Daoy (cell line): ENCODE data around the gene TGIF1. TPM values are rescaled to one million over a fixed set of nuclear protein-coding genes. Genes with fewer than 3 reads are reported as not detected.
"Not testable (repeated sequence)": the region's sequence is repeated elsewhere in the genome, so short reads cannot be mapped to it uniquely, and the experiment has no call there.

Source experiments
- DNase-seq: peaks from one replicate; pipeline ENCODE4 v3.0.0-alpha.2; 2015; ENCODE audit warnings: low read depth
- total RNA-seq: library from RNA; depleted of rRNA; stranded (reverse); fragments of >200 nt; shearing (Covaris generic); gene quantifications from 2 replicates; pipeline ENCODE4 v1.2.3, GENCODE V29; 2014

TGIF1 gene
- total RNA-seq, 1 experiment from 2014 or later, result 48.0 TPM

GRCh38 chr18:3455907-3456685, 6.1 kb downstream of the TGIF1 start:
- no peak for DNase-seq

GRCh38 chr18:3456686-3457069, 6.7 kb downstream of the TGIF1 start:
- DNase-seq, result no peak

DNA sequence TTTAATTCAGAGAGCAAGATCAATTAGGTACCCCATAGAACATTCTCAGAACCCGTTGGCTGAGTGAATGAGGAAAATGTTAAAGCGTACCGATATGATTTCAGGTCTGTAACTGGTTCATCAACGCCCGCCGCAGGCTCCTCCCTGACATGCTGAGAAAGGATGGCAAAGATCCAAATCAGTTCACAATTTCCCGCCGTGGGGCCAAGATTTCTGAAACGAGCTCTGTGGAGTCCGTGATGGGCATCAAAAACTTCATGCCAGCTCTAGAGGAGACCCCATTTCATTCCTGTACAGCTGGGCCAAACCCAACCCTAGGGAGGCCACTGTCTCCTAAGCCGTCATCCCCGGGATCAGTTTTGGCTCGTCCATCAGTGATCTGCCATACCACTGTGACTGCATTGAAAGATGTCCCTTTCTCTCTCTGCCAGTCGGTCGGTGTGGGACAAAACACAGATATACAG, 7.3 kb downstream of the TGIF1 start:
- no peak for DNase-seq

DNA sequence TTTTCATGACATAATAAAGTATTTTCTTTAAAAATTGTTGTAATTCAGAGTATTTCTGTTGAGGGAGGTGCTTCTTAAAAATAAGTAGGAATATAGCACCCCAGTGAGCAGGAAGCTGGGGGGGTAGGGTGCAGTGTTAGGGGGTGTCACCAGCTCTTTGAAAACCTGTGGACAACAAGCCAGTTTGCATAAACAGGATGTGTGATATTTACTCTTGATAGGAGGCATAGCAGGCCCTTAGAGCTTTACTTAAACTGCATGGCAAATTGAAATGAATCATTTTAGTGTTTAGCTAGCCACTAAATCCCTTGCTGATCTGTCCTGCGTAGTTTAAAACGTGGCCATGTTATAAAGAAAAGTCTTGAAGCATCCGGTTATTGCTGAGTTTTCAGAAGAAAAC, 8.4 kb downstream of the TGIF1 start:
- DNase-seq, result no peak

GRCh38 chr18:3458952-3459853, 9.2 kb downstream of the TGIF1 start:
- DNase-seq, result no peak

DNA sequence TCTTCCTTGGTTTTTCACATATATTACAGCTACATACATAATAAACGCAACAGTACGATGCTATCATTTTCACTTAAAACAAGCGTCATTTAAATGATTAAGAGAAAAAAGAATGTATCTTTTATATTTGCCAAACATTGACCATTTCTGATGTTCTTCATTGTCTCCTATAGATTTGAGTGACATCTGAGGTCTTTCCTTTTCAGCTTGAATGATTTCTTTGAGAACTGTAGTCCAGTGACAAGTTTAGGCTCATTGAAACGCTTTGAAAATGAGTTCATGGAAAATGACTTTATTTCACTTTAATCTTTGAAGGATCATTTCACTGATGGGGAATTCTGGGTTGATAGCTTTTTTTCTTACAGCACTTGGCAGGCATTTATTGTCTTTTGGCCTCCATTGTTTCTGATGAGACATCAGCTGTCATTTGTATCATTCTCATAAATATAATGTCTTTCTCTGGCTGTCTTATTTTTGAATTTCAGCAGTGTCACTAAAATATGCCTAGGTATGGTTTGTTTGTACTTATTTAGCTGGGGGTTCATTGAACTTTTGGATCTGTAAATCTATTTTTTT, 10.9 kb downstream of the TGIF1 start:
- DNase-seq, result no peak

GRCh38 chr18:3461704-3462103, 11.7 kb downstream of the TGIF1 start:
- no peak for DNase-seq

GRCh38 chr18:3463051-3463450, 13.1 kb downstream of the TGIF1 start:
- no peak for DNase-seq

DNA sequence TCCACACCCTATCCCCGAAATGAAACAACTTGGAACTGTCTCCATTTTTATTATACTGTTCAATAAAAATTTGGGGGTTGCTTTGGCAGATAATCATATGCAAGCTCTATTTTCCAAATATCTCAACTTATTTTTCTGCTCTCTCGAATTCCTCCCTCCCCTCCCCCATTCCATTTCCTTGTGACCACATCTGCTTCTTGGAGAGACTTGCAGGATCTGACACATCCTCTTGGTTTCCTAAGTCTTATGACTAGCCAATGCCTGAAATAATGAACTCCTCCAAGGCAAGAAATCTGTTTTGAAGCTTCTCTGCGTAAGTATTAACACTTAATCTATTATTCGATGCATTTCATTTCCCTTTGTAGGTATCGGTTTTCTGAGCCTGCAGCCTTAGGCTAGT, 16.1 kb downstream of the TGIF1 start:
- DNase-seq, result peak; percentile 36

- DNase-seq, result no peak
Observed at GRCh38 chr18:3466872-3467271, 16.9 kb downstream of the TGIF1 start.

GRCh38 chr18:3468066-3468705, 18.2 kb downstream of the TGIF1 start:
- DNase-seq, result no peak

DNA sequence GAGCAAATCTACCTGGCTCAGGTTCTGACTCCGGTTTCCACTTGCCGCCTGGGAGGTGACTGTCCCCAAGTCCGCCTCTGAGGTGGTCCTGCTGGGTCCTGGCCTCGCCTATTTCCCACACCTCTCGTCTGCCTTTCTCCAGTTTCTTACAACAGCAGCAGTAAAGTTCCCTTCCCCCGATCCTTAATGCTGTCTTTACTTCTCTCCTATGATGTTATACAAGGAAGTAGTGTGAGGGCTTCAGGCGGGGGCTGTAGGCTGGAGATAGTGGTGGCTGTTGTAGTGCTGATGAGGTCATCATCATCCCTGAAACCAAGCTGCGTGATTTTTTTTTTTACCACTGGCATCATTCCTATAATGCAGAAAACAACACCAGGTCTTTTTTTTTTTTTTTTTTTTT, 18.9 kb downstream of the TGIF1 start:
- no peak for DNase-seq

- DNase-seq, result no peak
Observed at GRCh38 chr18:3471141-3471648, 21.2 kb downstream of the TGIF1 start.

DNA sequence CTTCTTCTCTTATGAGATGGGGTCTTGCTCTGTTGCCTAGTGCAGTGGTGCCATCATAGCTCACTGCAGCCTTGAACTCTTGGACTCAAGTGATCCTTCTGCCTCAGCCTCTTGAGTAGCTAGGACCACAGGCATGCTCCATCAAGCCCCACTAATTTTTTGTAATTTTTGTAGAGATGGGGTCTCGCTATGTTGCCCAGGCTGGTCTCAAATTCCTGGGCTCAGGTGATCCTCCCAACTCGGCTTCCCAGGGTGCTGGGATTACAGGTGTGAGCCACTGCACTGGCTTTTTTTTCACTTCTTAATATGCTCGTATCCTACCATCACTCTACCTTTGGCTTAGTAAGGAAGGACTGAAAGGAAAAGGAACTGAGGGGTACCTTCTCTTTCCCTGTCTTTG, 22.1 kb downstream of the TGIF1 start:
- DNase-seq, result not testable (repeated sequence)

- no peak for DNase-seq
Observed at GRCh38 chr18:3472681-3473544, 22.9 kb downstream of the TGIF1 start.

- no peak for DNase-seq
Observed at GRCh38 chr18:3478262-3478978, 28.4 kb downstream of the TGIF1 start.

- no peak for DNase-seq
Observed at GRCh38 chr18:3479978-3480509, 30.1 kb downstream of the TGIF1 start.

GRCh38 chr18:3480827-3481573, 31.0 kb downstream of the TGIF1 start:
- no peak for DNase-seq

GRCh38 chr18:3481696-3482210, 31.8 kb downstream of the TGIF1 start:
- no peak for DNase-seq
